NCI-H2029 treated with DMSO at 0.1 percent for 48 hours (cell line): ENCODE data around the gene REPS2.
"Not testable (repeated sequence)": the region's sequence is repeated elsewhere in the genome, so short reads cannot be mapped to it uniquely, and the experiment has no call there.

Experiments
- DNase-seq: peaks from one replicate; lab custom pipeline; 2025; lab: John Stamatoyannopoulos, UW

Gene REPS2

GRCh38 chrX:16964976-16965375, 18.5 kb downstream of the REPS2 start:
- DNase-seq, result not testable (repeated sequence)

DNA sequence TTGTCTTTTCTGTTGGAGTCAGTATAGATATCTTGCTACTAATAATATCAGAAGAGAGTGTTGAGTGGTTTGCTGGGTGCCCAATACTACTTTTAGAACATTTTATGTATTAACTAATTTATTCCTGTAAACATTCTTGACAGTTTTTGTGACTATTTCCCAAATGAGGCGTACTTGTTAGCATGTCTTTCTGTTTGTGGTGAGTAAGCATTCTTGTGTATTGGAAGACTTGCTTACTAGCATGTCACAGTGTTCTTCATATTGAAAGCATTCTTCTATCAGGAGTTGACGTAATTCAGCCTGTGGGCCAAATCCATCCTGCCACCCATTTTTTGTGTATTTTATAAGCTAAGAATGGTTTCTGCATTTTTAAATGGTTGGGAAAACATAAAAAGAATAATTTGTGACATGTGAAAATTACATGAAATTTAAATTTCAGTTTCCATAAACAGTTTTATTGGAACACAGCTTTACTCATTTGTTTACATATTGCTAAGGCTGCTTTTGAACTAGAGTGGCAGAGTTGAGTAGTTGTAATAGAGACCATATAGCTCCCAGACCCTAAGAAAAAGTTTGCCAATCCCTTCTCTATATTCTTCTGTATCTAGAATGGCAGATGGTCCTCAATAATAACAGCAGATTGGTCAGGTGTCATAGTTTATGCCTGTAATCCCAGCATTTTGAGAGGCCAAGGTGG, 20.4 kb downstream of the REPS2 start:
- DNase-seq, result no peak

GRCh38 chrX:16968753-16969152, 22.3 kb downstream of the REPS2 start:
- not testable (repeated sequence) for DNase-seq

DNA sequence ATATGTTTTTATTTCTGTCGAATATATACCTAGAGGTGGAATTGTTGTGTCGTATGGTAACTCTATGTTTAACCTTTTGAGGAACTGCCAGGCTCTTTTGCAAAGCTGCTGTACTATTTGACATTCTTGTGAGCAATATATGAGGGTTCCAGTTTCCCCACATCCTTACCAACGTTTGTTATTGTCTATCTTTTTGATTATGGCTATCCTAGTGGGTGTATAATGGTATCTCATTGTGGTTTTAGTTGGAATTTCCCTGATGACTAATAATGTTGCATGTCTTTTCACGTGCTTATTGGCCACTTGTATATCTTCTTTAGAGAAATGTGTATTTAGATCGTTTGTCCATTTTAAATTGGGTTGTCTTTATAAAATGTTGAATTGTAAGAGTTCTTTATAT, 24.5 kb downstream of the REPS2 start:
- DNase-seq, result no peak

DNA sequence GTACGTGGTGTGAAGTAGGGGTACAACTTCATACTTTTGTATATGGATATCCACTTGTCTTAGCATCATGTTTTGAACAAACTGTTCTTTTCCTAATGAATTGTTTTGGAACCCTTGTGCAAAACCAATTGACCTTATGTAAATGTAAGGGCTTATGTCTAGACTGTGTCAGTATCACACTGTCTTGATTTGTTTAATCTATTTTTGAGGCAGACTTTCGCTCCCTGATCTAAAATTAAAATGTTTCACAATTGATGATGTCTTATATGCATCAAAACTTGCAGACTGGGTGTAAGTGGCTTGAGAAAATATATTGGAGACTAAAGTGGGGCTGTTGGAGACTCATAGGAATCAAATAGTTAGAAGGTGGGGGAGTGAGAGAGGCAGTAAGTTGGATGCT, 25.2 kb downstream of the REPS2 start:
- DNase-seq, result no peak

- no peak for DNase-seq
Observed at GRCh38 chrX:16975233-16975632, 28.8 kb downstream of the REPS2 start.

DNA sequence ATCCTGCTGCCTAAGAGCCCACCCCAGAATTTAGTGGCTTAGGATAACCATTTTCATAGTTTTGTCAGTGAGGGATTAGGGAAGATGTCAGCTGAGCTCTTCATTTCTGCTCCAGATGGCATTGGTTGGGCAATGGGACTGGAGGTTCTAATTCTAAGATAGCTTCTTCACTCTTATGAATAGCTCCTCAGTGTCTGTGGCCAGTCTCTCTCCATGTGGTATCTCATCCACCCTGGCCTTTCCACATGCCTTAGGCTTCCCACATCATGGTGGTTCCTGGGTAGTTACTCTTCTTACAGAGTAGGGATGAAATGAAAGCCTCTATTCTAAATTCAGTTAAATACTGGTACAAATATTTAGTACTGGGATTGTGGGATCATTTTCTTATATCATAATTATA, 31.3 kb downstream of the REPS2 start:
- DNase-seq, result no peak

GRCh38 chrX:16978193-16978984, 31.9 kb downstream of the REPS2 start:
- no peak for DNase-seq

GRCh38 chrX:16979226-16979625, 32.8 kb downstream of the REPS2 start:
- DNase-seq, result no peak

- no peak for DNase-seq
Observed at GRCh38 chrX:16981209-16981608, 34.8 kb downstream of the REPS2 start.

GRCh38 chrX:16981980-16982379, 35.5 kb downstream of the REPS2 start:
- DNase-seq, result no peak

- DNase-seq, result no peak
Observed at GRCh38 chrX:16983051-16983450, 36.6 kb downstream of the REPS2 start.

DNA sequence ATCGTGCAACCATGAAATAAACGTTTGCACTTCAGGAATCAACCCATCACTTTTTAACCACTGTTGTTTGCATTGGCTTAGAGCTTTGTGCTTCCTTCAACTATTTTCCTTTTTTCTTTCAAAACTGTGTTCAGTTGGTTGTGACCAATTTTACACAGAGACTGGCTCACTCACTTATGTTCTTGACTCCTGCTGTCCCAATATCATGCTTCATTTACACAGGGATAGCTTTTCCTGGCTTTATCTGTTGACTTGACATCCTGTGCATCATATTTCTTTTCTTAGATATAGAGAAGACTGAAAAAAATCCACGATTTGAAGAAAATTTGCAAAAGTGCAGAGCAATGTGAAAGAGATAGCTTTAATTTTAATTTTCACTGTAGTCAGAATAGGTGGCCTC, 38.8 kb downstream of the REPS2 start:
- no peak for DNase-seq

GRCh38 chrX:16986169-16986568, 39.7 kb downstream of the REPS2 start:
- DNase-seq, result no peak

- no peak for DNase-seq
Observed at GRCh38 chrX:16989750-16990149, 43.3 kb downstream of the REPS2 start.

- no peak for DNase-seq
Observed at GRCh38 chrX:16990839-16991238, 44.4 kb downstream of the REPS2 start.

GRCh38 chrX:16992445-16992844, 46.0 kb downstream of the REPS2 start:
- no peak for DNase-seq

DNA sequence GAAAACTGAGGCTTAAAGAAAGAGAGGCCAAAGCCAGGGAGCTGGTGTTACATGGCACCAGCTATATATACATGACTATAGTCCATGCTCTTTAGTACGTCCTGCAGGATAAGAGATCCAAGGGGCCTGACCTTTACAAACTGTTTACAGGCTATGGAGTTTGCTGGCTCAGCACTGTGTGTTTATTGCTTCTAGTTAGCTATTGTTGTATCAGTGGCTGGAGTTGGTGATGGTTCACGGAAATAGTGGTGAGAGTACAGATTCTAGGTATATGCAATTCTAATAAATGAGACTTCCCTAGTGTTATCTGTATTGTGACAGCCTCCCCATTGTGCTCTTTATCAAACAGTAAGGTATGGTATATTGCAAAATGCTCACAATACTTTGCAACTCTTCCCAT, 46.5 kb downstream of the REPS2 start:
- no peak for DNase-seq

GRCh38 chrX:16993791-16994318, 47.4 kb downstream of the REPS2 start:
- no peak for DNase-seq

DNA sequence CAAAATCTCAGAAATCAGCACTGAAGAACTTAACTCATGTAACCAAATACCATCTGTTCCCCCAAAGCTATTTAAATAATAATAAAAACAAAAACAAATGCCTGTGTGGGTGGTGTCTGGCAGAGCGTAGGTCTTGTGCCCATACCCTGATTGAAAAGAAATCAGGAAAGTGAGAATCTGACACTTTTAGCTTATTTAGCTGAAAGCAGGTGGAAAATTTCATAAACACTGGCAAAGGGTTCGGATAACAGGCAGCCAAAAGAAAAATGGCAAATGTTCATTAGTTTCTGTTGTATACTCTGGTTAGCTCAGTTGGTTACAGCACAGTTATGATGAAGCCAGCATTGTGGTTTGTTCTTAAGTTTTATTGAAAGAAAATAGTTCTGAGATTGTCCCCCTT, 48.3 kb downstream of the REPS2 start:
- no peak for DNase-seq

- no peak for DNase-seq
Observed at GRCh38 chrX:16997313-16997712, 50.9 kb downstream of the REPS2 start.

DNA sequence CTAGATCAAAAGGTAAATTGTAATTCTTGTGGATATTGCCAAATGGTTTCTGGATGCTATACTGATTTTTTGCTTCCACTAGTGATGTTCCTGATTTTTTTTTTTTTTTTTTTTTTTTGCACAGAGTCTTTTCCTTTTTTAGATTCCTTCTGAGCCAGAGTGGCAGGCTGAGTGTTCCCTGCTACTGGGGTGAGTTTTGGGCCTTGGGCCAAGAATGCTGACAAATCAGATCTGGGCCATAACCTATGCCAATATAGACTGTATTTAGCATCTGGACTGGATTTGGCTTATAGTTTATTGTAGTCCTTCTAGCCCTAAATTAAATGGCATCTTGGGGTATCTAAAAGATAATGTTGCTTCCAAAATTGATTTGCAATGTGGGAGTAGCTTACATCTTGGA, 52.8 kb downstream of the REPS2 start:
- DNase-seq, result no peak

DNA sequence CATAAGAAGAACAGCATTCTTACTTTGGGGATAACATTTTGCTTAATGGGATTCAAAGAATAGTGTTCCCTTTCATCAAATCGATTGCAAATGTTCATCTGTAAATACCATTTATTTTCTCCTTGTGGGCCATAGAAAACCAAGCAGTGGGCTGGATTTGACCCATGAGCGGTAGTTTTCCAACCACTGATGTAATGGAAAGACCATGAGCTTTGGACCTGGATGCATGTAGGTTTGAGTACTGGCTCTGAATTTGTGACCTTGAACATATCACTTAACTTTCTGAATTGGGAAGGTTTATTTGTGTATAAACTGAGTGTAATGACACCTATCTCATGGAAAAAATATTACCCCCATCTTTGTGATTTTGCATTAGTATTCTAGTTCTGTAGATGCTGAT, 54.3 kb downstream of the REPS2 start:
- DNase-seq, result no peak
